ENCODE data around the gene CASP10. TPM values are rescaled to one million over a fixed set of nuclear protein-coding genes. Genes with fewer than 3 reads are reported as not detected.

CASP10 gene
- total and polyA plus RNA-seq, 9 of the 15 experiments (the other 6 are each of a cell fraction or from before 2014, with no cell fraction given), result 7.1 to 20.4 (median 10.8) TPM

GRCh38 chr2:201158111-201158929 lies 24.6 kb upstream of the CASP10 start (continued):
- TF ChIP-seq MEIS2 (IDR thresholded peaks at IDR 0.05; ENCODE audit: partially characterized antibody) (peak; percentile 70), BCLAF1 (IDR thresholded peaks at IDR 0.05; ENCODE audit: borderline replicate concordance in 1 of 2, control insufficient read depth in 1 of 2, low read depth in 2 of 2, low read length in 1 of 2) (no peak), E2F5 (CRISPR knock-in tag; IDR thresholded peaks at IDR 0.05) (no peak), NKRF (IDR thresholded peaks at IDR 0.05; ENCODE audit: borderline replicate concordance) (peak; percentile 51; the same call in 1 of the 2 replicates), MAFF (IDR thresholded peaks at IDR 0.05; ENCODE audit: low read length) (no peak), RBFOX2 (IDR thresholded peaks at IDR 0.05; ENCODE audit: low read depth, low read length) (no peak), RUNX1 (IDR thresholded peaks at IDR 0.05; ENCODE audit: low read depth) (no peak), TAF7 (tag; IDR thresholded peaks at IDR 0.05) (no peak), POLR2H (tag; IDR thresholded peaks at IDR 0.05; ENCODE audit: low read depth) (no peak), TFE3 (CRISPR knock-in tag; IDR thresholded peaks at IDR 0.05) (peak; percentile 97), ZNF174 (CRISPR knock-in tag; IDR thresholded peaks at IDR 0.05) (no peak), HSF4 (CRISPR knock-in tag; IDR thresholded peaks at IDR 0.05; ENCODE audit: borderline replicate concordance) (no peak), CTCFL (IDR thresholded peaks at IDR 0.05; ENCODE audit: borderline replicate concordance, insufficient read depth, low read depth, low read length, poor library complexity, severe bottlenecking) (peak; percentile 27), ZNF280B (CRISPR knock-in tag; IDR thresholded peaks at IDR 0.05) (no peak)

All from K562 (cell line).